ENCODE results near the gene HDDC3.

DNA sequence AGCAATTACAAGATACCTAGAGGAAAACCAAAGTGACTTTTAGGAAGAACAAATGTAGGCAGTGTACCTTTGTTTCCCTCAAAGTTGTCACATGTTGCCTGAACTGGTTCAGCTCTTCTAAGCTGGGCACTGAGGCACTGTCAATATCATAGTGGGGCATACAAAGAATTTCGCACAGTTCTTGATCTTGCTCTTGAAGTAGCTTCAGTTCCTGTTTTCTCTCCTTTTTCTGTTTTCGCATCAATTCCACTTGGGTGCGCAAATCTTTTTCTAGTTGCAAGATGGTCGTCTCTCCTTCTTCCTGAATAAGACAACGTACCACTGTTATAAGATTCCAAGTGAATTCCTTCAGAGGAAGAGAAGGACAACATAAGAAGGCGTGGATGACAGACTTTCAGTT lies 49.3 kb upstream of the HDDC3 start:
- TF ChIP-seq, protein P1, sequence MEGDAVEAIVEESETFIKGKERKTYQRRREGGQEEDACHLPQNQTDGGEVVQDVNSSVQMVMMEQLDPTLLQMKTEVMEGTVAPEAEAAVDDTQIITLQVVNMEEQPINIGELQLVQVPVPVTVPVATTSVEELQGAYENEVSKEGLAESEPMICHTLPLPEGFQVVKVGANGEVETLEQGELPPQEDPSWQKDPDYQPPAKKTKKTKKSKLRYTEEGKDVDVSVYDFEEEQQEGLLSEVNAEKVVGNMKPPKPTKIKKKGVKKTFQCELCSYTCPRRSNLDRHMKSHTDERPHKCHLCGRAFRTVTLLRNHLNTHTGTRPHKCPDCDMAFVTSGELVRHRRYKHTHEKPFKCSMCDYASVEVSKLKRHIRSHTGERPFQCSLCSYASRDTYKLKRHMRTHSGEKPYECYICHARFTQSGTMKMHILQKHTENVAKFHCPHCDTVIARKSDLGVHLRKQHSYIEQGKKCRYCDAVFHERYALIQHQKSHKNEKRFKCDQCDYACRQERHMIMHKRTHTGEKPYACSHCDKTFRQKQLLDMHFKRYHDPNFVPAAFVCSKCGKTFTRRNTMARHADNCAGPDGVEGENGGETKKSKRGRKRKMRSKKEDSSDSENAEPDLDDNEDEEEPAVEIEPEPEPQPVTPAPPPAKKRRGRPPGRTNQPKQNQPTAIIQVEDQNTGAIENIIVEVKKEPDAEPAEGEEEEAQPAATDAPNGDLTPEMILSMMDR (IDR thresholded peaks at IDR 0.05) = no peak
- no peak for TF ChIP-seq POLR2A (IDR thresholded peaks at IDR 0.05)

Data from right lobe of liver (tissue), 4 donors.